Measurements from ENCODE around the gene JMJD6.

DNA sequence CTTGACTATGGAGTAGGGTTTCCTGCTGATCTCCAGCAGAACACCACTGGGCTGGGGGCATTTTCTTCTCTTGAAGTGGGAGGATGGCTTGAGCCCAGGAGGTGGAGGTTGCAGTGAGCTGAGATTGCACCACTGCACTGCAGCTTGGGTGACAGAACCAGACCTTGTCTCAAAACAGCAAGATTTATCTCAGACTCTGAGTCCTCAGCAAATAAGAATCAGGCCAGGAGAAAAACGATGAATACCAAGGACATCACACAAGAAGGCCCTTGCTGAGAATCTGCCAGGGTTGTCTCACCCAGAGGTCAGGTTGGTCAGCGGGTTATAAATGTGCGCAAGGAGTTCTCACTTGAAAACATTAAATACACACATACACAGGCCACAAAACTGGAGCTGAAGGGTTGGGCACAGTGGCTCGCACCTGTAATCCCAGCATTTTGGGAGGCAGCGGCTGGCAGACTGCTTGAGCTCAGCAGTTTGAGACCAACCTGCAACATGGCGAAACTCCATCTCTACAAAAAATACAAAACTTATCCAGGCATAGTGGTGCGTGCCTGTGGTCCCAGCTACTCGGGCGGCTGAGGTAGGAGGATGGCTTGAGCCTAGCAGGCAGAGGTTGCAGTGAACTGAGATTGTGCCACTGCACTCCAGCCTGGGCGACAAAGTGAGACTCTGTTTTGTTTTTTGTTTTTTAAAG lies 23.3 kb downstream of the JMJD6 start:
- no peak for TF ChIP-seq TAF1 (IDR thresholded peaks at IDR 0.05; ENCODE audit: control insufficient read depth, extremely low read depth, insufficient read depth, low read length, severe bottlenecking)
- TF ChIP-seq CTCF (IDR thresholded peaks at IDR 0.05 in 2 of 3, conservative IDR thresholded peaks at IDR 0.05 in 1 of 3; ENCODE audit: insufficient read depth in 2 of 3, low read depth in 1 of 3, low read length in 3 of 3), result no peak
- no peak for TF ChIP-seq NFE2 (IDR thresholded peaks at IDR 0.05; ENCODE audit: low read depth)
- no peak for TF ChIP-seq ZC3H11A (IDR thresholded peaks at IDR 0.05; ENCODE audit: low read depth, low read length)
- TF ChIP-seq ESRRA (IDR thresholded peaks at IDR 0.05; ENCODE audit: borderline replicate concordance, low read depth), result no peak
- no peak for TF ChIP-seq JUND (IDR thresholded peaks at IDR 0.05; ENCODE audit: borderline replicate concordance, low read depth, low read length)
- TF ChIP-seq JUND (tag; IDR thresholded peaks at IDR 0.05; ENCODE audit: borderline replicate concordance, low read depth, low read length), result no peak
- TF ChIP-seq HDAC2 (IDR thresholded peaks at IDR 0.05), result no peak
